Measurements from ENCODE around the gene PSMD12. TPM values are rescaled to one million over a fixed set of nuclear protein-coding genes. Genes with fewer than 3 reads are reported as not detected.
"Not testable (repeated sequence)": the region's sequence is repeated elsewhere in the genome, so short reads cannot be mapped to it uniquely, and the experiment has no call there.

PSMD12 gene
- total RNA-seq, 1 experiment from 2014 or later: 59.4 TPM

DNA sequence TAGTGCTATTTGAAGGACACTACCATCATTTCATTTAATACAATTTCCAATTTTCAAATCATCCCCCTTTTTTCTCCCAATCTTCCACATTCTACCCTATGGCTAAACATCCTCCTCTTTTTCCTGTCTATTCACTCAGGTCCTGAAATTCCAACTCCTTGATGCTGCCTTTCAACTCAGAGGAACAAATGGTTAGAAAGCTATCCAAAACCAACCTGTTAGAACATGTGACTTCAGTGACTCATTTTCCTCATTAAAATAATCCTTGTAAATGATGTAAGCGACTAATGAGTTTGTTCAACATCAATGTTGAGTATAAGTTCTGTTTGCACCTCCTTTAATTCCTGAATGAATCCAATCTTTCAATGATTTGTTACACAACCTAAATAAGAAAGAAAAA lies 5.5 kb downstream of the PSMD12 start:
- H3K27ac ChIP-seq: no peak overlapping the region
- no peaks in the 10 kb centered on the region for H3K9me3 ChIP-seq (replicated peaks)
- no peak for DNase-seq (ENCODE audit: low read depth in 1 of 2, low spot score in 2 of 2)
- H3K36me3 ChIP-seq: peaks cover 81% of the 10 kb centered on the region
- no peak overlapping the region for H3K4me3 ChIP-seq
- no peaks in the 10 kb centered on the region for H3K27me3 ChIP-seq (replicated peaks)
- peaks cover 13% of the 10 kb centered on the region for H3K4me1 ChIP-seq (replicated peaks)

DNA sequence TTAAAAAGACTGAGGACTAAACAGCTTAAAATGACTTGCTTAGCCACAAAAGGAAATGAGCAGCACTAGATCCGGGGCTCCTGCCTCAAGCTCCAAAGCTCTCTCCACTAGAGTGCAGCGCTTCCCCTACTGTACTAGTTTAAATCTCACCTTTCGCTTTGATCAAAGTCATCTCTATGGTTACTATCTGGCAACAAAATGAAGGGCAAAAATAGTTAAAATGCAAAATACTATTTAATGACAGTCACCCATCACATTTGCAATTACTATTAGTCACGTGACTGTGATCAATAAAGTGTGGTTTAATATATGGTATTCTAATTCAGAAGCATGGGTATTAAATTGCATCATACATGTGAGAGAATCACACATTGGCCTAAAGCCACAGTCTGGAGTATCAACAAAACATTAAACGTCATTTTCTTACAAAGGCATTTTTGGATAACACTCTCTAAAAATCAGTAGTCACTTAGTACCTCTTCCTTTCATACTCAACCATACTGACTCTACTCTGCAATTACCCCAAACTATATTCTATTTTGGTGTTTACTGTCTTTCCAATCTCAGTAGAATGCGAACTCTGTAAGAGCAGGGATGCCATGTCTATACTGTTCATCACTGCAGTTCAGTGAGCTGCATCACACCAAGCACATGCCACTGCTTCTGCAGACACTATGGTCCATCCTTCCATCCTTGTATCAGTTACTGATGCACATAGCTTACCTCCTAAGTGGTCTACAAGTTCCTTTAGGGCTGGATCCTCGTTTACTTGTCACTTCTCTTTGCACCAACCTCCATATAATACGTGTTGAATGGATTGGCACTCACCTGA lies 6.2 kb downstream of the PSMD12 start:
- peaks cover 10% of the 10 kb centered on the region for H3K4me1 ChIP-seq (replicated peaks)
- no peak overlapping the region for H3K4me3 ChIP-seq
- no peak for DNase-seq (ENCODE audit: low read depth in 1 of 2, low spot score in 2 of 2)
- H3K27me3 ChIP-seq (replicated peaks): no peaks in the 10 kb centered on the region
- H3K27ac ChIP-seq: no peak overlapping the region
- H3K9me3 ChIP-seq (replicated peaks): no peaks in the 10 kb centered on the region
- H3K36me3 ChIP-seq: peaks cover 83% of the 10 kb centered on the region

DNA sequence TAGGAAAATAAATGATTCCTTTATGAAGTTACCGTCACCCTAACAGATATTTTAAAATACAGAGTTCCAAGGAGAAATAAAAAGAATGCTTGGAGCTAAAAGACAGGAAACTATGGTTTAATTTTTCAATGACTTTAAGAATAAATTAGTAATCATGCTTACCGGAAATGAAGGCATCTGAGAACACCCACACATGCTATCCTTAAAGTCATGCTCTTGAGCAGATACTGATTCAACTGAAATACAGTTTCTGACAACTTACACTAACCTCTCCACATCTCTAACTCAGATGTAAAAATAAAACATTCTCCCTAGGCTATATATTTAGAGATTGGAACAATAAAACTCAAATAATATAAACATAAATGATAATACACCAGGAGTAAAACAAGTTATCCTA lies 7.8 kb downstream of the PSMD12 start:
- no peaks in the 10 kb centered on the region for H3K9me3 ChIP-seq (replicated peaks)
- H3K4me1 ChIP-seq (replicated peaks): no peaks in the 10 kb centered on the region
- no peak overlapping the region for H3K4me3 ChIP-seq
- no peak for DNase-seq (ENCODE audit: low read depth in 1 of 2, low spot score in 2 of 2)
- H3K36me3 ChIP-seq: peaks cover 83% of the 10 kb centered on the region
- no peaks in the 10 kb centered on the region for H3K27me3 ChIP-seq (replicated peaks)
- no peak overlapping the region for H3K27ac ChIP-seq

DNA sequence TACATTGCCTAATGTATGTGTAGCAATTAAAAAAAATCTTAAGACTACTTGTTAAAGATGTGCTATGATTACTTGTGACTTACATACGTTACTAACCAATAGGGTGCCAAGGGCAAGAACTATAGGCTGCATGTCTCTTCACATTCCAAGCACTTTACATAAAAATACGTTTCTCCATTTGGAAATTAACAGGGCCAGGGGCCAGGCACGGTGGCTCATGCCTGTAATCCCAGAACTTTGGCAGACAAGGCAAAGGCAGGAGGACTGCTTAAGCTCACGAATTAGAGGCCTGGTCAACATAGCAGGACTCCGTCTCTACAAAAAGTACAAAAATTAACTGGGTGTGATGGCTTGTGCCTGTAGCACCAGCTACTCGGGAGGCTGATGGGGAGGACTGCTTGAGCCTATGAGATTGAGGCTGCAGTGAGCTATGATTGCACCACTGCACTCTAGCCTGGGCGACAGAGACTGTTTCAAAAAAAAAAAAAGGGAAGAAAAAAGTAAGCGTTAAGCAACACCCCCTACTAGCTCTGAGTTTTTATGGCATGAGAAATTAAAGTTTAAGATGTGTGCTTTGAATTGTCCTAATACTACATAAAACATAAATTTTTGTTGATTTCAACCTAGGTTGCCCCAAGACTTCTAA lies 12.3 kb downstream of the PSMD12 start:
- H3K4me3 ChIP-seq: no peak overlapping the region
- peaks cover 88% of the 10 kb centered on the region for H3K36me3 ChIP-seq
- no peak overlapping the region for H3K27ac ChIP-seq
- H3K27me3 ChIP-seq (replicated peaks): no peaks in the 10 kb centered on the region
- no peak for DNase-seq (ENCODE audit: low read depth in 1 of 2, low spot score in 2 of 2)
- no peaks in the 10 kb centered on the region for H3K4me1 ChIP-seq (replicated peaks)
- no peaks in the 10 kb centered on the region for H3K9me3 ChIP-seq (replicated peaks)

DNA sequence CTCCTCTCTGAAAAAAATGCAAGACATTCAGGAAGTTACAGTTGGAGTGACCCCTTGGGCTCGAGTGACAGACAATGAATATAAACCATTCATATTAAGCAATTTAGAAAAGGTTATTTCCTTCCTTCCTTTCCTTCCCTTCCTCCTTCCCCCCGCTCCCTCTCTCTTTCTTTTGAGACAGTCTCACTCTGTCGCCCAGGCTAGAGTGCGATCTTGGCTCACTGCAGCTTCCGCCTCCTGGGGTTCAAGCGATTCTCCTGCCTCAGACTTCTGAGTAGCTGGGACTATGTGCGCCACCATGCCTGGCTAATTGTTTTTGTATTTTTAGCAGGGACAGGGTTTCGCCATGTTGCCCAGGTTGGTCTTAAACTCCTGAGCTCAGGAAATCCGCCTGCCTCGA lies 13.2 kb downstream of the PSMD12 start:
- Histone ChIP-seq H3K27ac (no peak overlapping the region), H3K9me3 (replicated peaks) (no peaks in the 10 kb centered on the region), H3K36me3 (peaks cover 96% of the 10 kb centered on the region), H3K4me3 (no peak overlapping the region), H3K4me1 (replicated peaks) (no peaks in the 10 kb centered on the region), H3K27me3 (replicated peaks) (no peaks in the 10 kb centered on the region)
- no peak for DNase-seq (ENCODE audit: low read depth in 1 of 2, low spot score in 2 of 2)

DNA sequence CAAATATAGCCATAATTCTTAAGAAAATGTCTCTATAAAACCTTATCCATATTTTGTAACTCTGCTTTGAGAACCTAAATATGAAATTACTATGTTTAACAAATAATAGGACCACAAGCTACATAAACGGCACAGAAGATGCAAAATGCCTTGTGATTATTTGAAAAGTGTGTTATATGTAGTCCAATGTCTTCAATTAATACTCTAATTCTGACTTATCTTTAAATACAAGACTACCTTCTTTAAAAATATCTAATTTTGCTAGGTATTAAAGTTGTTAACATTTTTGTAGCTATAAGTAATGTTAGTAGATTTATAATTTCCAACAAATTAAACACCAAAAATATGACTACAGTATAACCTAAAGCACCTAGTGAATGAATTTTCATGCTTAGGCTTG lies 17.0 kb downstream of the PSMD12 start:
- no peaks in the 10 kb centered on the region for H3K9me3 ChIP-seq (replicated peaks)
- no peak overlapping the region for H3K4me3 ChIP-seq
- no peak overlapping the region for H3K27ac ChIP-seq
- no peaks in the 10 kb centered on the region for H3K4me1 ChIP-seq (replicated peaks)
- H3K36me3 ChIP-seq: peaks cover 98% of the 10 kb centered on the region
- no peak for DNase-seq (ENCODE audit: low read depth in 1 of 2, low spot score in 2 of 2)
- no peaks in the 10 kb centered on the region for H3K27me3 ChIP-seq (replicated peaks)

DNA sequence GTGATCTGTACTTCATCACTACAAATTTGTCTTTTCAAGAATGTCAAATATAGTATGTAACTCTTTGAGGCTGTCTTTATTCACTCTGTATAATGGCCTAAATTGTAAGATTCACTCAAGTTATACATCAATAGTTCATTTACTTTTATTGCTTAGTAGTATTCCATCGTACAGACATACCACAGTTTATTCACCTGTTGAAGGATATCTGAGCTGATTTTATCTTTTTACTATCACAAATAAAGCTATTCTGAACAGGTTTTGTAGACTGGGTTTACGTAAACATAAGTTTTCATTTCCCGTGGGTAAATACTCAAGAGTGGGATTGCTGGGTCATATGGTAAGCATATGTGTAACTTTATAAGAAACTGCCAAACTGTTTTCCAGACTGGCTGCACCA lies 18.6 kb downstream of the PSMD12 start:
- no peak overlapping the region for H3K4me3 ChIP-seq
- H3K9me3 ChIP-seq (replicated peaks): no peaks in the 10 kb centered on the region
- no peaks in the 10 kb centered on the region for H3K4me1 ChIP-seq (replicated peaks)
- no peak for DNase-seq (ENCODE audit: low read depth in 1 of 2, low spot score in 2 of 2)
- no peaks in the 10 kb centered on the region for H3K27me3 ChIP-seq (replicated peaks)
- H3K36me3 ChIP-seq: peaks cover 98% of the 10 kb centered on the region
- no peak overlapping the region for H3K27ac ChIP-seq

DNA sequence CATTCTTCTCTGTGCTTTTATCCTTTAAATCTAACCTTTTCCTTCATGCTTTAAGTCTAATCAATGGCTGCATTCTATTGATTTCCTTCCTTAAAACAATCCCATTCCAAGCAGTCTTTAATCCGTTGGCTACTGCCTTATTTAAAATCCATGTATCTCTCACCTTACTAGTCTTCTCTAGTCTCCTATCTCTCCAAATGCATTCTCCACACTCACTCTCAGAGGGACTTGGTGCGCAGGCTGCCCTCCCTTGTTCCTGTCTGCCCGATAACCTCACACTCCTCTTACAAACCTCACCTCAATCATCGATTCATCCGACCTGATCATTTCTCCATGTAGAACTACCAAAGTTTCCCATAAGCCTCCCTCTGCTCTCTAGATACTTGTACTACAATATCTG lies 23.1 kb downstream of the PSMD12 start:
- Histone ChIP-seq H3K36me3 (peaks cover 91% of the 10 kb centered on the region), H3K27ac (no peak overlapping the region), H3K4me1 (replicated peaks) (peaks cover 18% of the 10 kb centered on the region), H3K27me3 (replicated peaks) (no peaks in the 10 kb centered on the region), H3K9me3 (replicated peaks) (no peaks in the 10 kb centered on the region), H3K4me3 (no peak overlapping the region)
- DNase-seq (ENCODE audit: low read depth in 1 of 2, low spot score in 2 of 2): no peak

DNA sequence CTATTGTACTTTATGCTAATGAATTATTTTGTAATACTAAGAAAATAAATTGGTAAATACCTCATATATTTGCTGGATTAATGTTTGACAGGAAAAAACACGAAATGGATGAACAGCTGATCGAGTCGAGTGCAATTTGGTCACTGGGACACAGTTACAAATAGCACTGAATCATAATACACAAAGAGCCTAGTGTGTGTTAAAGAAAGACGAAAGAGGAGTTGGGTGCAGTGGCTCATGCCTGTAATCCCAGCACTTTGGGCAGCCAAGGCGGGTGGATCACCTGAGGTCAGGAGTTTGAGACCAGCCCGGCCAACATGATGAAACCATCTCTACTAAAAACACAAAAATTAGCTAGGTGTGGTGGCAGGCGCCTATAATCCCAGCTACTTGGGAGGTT lies 28.0 kb downstream of the PSMD12 start:
- not testable (repeated sequence) for DNase-seq (ENCODE audit: low read depth in 1 of 2, low spot score in 2 of 2); H3K4me3 ChIP-seq; H3K9me3 ChIP-seq (replicated peaks); H3K27me3 ChIP-seq (replicated peaks)
- Histone ChIP-seq H3K4me1 (replicated peaks) (peaks cover 18% of the 10 kb centered on the region), H3K27ac (peak overlapping the region; percentile 34; the same call in 1 of the 2 replicates), H3K36me3 (peaks cover 55% of the 10 kb centered on the region)

DNA sequence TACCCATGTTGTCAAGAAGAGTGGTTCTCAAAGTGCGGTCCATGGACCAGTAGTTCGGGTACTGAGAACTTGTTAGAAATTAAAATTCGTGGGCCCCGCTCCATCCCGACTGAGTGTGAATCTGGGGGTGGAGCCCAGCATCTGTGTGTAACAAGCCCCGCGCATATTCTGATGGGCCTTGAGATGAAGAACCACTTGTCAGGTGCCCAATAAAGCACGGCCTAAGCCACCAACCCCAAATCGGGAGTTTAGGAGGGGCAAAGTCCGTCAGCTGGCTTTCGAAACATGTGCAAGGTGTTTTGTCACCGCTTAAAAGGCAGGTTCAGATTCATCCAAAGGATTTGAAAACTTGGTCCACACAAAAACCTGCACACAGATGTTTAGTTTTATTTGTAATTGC lies 29.5 kb downstream of the PSMD12 start:
- Histone ChIP-seq H3K36me3 (peaks cover 40% of the 10 kb centered on the region), H3K27me3 (replicated peaks) (no peaks in the 10 kb centered on the region), H3K27ac (no peak overlapping the region), H3K4me3 (no peak overlapping the region), H3K9me3 (replicated peaks) (no peaks in the 10 kb centered on the region), H3K4me1 (replicated peaks) (peaks cover 18% of the 10 kb centered on the region)
- no peak for DNase-seq (ENCODE audit: low read depth in 1 of 2, low spot score in 2 of 2)

DNA sequence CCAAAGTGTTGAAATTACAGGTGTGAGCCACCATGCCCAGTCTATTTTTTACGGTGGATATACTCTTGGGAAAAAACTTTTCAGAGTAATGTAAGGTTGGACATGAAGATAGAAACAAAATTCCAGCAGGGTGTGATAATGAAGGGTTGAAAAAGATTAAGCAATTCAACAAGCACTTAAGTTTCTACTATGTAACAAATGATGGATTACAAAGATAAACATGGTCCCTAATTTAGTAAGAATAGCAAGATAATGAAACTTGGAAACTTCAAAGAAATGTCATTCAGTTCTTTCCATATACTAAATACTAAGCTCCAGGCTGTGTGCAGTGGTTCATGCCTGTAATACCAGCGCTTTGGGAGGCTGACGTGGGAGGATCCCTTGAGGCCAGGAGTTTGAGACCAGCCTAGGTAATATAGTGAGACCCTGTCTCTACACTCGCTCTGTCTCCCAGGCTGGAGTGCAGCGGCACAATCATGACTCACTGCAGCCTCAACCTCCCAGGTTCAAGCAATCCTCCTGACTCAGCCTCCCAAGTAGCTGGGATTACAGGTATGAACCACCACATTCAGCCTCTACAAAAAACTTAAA lies 31.0 kb downstream of the PSMD12 start:
- H3K27ac ChIP-seq: no peak overlapping the region
- H3K9me3 ChIP-seq (replicated peaks): no peaks in the 10 kb centered on the region
- peaks cover 17% of the 10 kb centered on the region for H3K4me1 ChIP-seq (replicated peaks)
- H3K36me3 ChIP-seq: peaks cover 27% of the 10 kb centered on the region
- no peak for DNase-seq (ENCODE audit: low read depth in 1 of 2, low spot score in 2 of 2)
- H3K27me3 ChIP-seq (replicated peaks): no peaks in the 10 kb centered on the region
- no peak overlapping the region for H3K4me3 ChIP-seq

DNA sequence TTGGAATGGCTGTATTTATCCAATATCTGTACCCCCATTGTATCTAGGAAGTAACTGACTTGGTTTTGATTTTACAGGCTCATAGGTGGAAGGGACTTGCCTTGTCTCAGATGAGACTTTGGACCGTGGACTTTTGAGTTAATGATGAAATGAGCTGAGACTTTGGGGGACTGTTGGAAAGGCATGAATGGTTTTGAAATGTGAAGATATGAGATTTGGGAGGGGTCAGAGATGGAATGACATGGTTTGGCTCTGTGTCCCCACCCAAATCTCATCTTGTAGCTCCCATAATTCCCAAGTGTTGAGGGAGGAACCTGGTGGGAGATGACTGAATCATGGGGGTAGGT lies 34.2 kb downstream of the PSMD12 start:
- DNase-seq (ENCODE audit: low read depth in 1 of 2, low spot score in 2 of 2); H3K9me3 ChIP-seq (replicated peaks); H3K4me3 ChIP-seq; H3K4me1 ChIP-seq (replicated peaks); H3K36me3 ChIP-seq; H3K27me3 ChIP-seq (replicated peaks); H3K27ac ChIP-seq: not testable (repeated sequence)

DNA sequence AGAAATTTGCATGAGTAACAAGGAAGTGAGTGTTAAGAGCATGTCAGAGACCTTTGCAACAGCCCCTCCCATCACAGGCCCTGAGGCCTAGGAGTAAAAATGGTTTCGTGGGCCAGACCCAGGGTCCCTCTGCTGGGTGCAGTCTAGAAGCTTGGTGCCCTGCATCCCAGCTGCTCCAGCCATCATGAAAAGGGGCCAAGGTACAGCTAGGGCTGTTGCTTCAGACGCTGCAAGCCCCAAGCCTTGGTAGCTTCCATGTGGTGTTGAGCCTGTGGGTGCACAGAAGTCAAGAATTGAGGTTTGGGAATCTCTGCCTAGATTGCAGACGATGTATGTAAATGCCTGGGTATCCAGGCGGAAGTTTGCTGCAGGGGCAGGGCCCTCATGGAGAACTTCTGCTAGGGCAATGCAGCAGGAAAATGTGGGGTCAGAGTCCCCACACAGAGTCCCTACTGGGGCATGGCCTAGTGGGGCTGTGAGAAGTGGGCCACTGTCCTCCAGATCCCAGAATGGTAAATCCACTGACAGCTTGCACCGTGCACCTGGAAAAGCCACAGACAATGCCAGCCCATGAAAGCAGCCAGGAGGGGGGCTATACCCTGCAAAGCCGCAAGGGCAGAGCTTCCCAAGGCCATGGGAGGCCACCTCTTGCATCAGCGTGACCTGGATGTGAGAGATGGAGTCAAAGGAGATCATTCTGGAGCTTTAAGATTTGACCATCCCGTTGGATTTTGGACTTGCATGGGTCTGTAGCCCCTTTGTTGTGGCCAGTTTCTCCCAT lies 34.8 kb downstream of the PSMD12 start:
- H3K9me3 ChIP-seq (replicated peaks); H3K4me3 ChIP-seq; H3K27ac ChIP-seq; H3K4me1 ChIP-seq (replicated peaks); DNase-seq (ENCODE audit: low read depth in 1 of 2, low spot score in 2 of 2); H3K27me3 ChIP-seq (replicated peaks); H3K36me3 ChIP-seq: not testable (repeated sequence)

DNA sequence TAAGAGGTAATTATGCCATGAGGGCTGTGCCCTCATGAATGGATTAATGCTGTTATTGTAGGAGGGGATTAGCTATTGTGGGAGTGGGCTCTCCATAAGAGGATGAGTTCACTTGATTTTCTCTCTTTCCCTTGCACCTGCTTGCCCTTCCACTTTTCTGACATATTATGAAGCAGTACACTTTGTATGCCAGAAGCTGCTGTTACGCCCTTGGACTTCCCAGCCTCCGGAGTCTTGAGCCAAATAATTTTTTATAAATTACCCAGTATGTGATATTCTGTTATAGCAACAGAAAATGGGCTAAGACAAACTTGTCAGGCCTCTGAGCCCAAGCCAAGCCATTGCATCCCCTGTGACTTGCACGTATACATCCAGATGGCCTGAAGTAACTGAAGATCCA lies 38.4 kb downstream of the PSMD12 start:
- DNase-seq (ENCODE audit: low read depth in 1 of 2, low spot score in 2 of 2): no peak
- no peaks in the 10 kb centered on the region for H3K9me3 ChIP-seq (replicated peaks)
- H3K27me3 ChIP-seq (replicated peaks): no peaks in the 10 kb centered on the region
- H3K27ac ChIP-seq: no peak overlapping the region
- H3K4me1 ChIP-seq (replicated peaks): no peaks in the 10 kb centered on the region
- no peaks in the 10 kb centered on the region for H3K36me3 ChIP-seq
- H3K4me3 ChIP-seq: no peak overlapping the region

Measured in SJSA1 (cell line).